GM12892 (cell line): ENCODE results near the gene IQGAP2.

Experiments
- DNase-seq: peaks from one replicate; pipeline ENCODE4 v3.0.0; 2011; ENCODE audit not compliant: insufficient read length
- FAIRE-seq: peaks from 2 replicates; lab custom pipeline; 2011; peaks lifted over from hg19 to GRCh38; lab: Jason Lieb, UNC
- POLR2A ChIP-seq: IDR thresholded peaks from 2 replicates; pipeline ENCODE4 v1.6.1; 2011; ENCODE audit warnings: low read depth, low read length, control low read depth
- POLR2AphosphoS5 ChIP-seq: IDR thresholded peaks from 2 replicates; pipeline ENCODE4 v1.6.1; 2011; ENCODE audit warnings: low read depth, low read length, control low read depth
- TAF1 ChIP-seq: IDR thresholded peaks from 2 replicates; pipeline ENCODE4 v1.6.1; 2011; ENCODE audit warnings: low read depth, mild to moderate bottlenecking, control low read depth, low read length, borderline replicate concordance

Gene IQGAP2

DNA sequence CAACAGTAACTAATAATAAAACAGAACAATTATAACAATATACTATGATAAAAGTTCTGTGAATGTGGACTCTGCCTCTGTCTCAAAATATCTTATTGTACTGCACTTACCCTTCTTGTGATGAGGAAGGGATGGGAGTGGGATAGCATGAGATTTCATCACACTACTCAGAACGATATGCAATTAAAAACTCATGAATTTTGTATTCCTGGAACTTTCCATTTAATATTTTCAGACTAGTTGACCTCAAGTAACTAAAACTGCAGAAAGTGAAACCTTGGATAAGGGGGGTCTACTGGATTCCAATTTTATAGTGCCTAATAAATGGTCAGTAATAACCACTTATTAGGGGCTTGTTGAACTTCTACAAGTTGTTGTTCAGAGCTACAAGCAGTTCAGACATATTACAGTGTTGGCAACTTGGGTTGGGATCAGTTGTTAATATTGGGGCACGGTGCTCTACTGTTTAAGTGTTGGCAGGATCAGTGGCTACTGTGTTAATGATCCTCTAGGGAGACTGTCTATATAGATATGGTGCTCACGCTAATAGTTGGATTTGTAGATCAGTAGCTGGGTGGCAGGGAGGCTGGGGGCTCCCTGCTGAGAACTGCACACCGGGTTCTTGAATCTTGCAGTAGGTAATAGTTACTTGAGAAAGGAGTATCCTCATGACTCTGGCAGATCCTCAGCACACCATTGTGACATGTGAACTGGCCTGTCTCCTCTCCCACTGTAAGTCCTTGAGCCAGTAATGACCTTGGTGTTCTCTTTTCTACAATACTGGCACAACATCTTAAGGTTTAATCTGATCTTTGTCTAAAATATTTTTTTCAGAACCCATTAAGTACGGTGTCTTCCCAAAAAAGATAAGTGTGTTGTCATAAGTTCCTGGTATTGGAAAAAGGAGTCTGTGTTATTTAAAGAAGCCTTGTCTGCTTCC lies 158.1 kb downstream of the IQGAP2 start:
- DNase-seq (no peak), FAIRE-seq (no peak)
- TF ChIP-seq TAF1 (no peak), POLR2AphosphoS5 (no peak), POLR2A (no peak)

DNA sequence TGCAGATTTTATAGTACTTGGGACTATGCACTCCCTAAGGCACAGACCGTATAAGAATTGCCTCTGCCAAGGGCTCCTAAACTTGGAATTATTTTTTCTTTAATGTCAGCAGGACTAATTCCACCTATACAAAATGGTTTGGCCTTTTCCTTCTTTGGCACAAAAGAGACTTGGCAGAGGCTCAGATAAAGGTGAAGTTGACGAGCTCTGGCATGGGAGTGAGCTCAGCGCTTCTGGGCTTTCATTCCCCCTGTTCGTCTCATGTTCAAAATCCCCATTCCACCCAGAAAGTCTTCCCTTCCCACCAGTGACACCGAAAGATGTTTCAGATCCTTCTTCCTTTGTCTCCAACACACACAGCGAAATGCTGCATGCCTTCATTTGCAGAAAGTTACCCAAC lies 158.9 kb downstream of the IQGAP2 start:
- FAIRE-seq (peak; percentile 38), DNase-seq (no peak)
- TF ChIP-seq POLR2AphosphoS5 (no peak), POLR2A (no peak), TAF1 (no peak)

DNA sequence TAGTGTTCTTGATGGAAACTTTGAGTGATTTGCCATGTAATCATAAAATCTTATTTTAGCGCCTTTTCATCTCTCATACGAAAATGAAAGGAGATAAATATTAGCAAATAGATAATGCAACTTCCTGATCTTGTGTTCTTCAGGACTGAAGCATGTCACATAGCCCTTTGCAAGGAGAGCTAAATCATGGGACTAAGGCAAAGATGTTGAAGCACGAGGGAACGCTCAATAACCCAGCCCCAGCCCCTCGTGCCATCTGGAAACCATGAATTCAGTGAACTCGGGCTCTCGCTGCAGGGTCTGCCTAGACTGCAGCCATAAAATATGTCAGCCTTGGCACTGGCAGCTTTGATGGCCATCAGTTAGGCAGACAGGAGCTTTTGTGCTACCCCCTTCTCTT lies 161.9 kb downstream of the IQGAP2 start:
- DNase-seq (no peak), FAIRE-seq (no peak)
- TF ChIP-seq TAF1 (no peak), POLR2AphosphoS5 (no peak), POLR2A (no peak)

DNA sequence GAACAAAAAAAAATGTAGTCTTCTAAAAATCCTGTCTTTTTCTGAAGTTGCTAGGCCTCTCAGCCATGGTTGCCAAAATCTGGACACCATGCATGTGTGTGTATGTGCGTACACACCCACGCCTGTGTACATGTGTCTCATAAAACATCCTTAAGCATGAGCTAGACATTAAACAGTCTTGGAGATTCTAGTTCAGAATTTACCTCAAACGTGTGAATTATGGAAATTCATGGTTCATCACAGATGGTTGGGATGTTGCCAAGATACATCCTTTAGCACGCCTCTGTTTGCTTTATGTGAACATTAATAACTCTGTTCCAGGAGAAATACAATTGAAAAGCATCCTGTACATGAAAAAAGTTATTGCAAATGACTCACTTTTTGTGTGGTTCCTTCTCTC lies 167.1 kb downstream of the IQGAP2 start:
- DNase-seq (no peak), FAIRE-seq (no peak)
- no peak for TF ChIP-seq POLR2A
- TF ChIP-seq TAF1, result no peak
- TF ChIP-seq POLR2AphosphoS5, result no peak

DNA sequence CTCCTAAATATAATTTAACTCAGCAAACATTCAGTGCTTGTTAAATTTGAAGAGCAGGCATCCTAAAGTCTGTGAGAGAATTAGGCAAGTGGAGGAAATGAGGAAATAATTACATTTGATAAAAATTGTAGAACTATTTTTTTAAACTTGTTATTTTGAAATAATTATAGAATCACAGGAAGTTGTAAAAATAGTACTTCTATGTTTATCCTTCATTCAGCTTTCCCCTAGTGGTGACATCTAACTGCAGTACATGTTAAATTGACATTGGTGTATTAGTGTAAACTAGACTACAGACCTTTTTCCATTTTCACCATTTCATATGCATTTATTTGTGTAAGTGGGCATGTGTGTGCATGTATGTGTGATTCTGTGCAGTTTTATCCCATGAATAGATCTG lies 168.5 kb downstream of the IQGAP2 start:
- DNase-seq (no peak), FAIRE-seq (no peak)
- no peak for TF ChIP-seq POLR2AphosphoS5
- no peak for TF ChIP-seq POLR2A
- TF ChIP-seq TAF1, result no peak

DNA sequence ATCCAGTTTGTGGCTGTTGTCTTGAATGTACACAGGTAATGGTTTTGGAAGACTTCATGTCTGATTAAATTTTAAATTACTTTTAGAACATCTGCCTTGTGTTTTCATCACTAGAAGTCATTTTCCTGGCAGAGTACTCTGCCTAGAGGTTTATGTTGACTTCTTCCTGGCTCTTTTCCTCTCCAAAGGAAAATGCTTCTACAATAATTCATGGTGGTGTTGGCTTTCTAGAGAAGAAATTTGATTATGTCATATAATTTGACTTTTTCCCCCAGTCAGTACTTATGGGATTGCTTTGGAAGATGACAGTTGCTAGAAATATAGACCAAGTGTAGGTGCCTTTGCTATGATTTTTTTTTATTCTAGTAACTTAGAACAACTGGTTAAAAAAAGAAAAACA lies 173.4 kb downstream of the IQGAP2 start:
- TF ChIP-seq TAF1, result no peak
- TF ChIP-seq POLR2A, result no peak
- TF ChIP-seq POLR2AphosphoS5, result no peak
- peak; percentile 30 for FAIRE-seq
- no peak for DNase-seq

DNA sequence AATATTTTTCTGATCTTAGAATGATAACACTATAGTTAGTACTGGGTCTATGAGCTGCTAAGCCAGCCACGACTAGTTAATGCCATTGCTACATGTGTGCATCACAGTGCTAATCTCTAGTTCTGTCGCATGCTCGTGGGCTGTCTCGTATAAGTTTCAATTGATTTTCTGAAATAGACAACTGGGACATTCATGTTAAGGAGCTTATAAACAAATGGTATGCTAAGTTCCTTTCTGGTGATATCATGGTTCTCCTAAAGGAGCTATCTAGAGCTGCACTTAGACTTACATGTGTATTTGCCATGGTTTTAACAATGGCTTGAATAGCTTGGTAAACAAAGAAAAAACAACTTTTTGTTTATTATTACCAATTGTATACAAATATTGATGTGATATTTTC lies 173.9 kb downstream of the IQGAP2 start:
- FAIRE-seq (no peak), DNase-seq (no peak)
- no peak for TF ChIP-seq TAF1
- no peak for TF ChIP-seq POLR2A
- no peak for TF ChIP-seq POLR2AphosphoS5

DNA sequence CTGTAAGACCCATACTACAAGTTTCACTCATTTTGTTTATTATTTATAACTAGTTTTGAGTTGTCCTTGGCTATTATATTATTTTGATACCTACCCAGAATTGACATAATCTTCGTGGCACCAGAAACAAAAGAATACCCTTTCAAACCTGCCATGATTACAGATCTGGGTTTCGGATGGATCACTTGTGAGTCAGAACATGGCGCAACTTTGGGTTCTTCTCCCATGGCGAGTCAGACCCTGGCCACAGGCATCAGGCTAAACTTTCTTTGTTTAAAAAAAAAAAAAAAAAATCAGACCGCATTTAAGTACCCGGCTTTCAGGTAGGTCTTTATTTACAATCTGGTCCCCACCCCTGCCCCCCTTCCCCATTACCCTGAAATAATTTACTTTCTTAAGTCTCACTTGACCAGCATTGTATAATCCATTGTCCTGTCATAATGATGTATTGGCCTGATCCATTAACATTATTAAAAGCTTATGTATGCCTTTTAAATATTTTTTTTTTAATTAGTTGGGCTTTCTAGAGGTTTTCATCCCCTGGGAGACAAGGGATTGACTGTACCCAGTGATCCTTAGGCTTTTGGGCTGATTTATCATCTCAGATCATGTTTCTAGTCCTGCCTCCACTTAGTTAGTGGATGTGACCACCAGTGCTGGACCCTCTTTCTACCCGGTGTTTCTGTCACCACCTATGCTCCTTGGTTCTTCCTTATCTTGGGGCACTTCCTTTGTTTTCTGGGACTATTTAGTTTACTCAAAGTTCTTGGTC lies 176.3 kb downstream of the IQGAP2 start:
- no peak for TF ChIP-seq POLR2AphosphoS5
- TF ChIP-seq POLR2A, result no peak
- no peak for TF ChIP-seq TAF1
- DNase-seq (no peak), FAIRE-seq (no peak)

DNA sequence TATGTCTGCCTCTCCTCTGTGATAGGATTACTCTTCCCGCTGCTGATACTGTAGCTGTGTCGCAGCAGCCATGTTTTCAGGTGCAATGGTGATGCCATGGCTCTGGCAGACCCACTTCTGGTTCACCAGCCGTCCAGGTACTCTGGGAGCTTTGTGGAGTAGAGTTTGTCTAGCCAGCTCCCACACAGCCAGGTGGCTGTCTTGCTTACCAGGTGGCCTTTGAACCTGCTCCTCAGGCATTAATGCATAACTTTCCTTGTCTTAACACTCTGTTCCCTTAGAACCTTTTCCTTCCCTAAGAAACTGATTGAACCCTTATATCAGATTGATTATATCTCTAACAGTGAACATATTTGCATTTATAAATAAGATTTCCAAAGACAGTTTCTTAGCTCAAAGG lies 177.9 kb downstream of the IQGAP2 start:
- FAIRE-seq (peak; percentile 78), DNase-seq (no peak)
- TF ChIP-seq POLR2A, result no peak
- TF ChIP-seq POLR2AphosphoS5, result no peak
- TF ChIP-seq TAF1, result no peak

DNA sequence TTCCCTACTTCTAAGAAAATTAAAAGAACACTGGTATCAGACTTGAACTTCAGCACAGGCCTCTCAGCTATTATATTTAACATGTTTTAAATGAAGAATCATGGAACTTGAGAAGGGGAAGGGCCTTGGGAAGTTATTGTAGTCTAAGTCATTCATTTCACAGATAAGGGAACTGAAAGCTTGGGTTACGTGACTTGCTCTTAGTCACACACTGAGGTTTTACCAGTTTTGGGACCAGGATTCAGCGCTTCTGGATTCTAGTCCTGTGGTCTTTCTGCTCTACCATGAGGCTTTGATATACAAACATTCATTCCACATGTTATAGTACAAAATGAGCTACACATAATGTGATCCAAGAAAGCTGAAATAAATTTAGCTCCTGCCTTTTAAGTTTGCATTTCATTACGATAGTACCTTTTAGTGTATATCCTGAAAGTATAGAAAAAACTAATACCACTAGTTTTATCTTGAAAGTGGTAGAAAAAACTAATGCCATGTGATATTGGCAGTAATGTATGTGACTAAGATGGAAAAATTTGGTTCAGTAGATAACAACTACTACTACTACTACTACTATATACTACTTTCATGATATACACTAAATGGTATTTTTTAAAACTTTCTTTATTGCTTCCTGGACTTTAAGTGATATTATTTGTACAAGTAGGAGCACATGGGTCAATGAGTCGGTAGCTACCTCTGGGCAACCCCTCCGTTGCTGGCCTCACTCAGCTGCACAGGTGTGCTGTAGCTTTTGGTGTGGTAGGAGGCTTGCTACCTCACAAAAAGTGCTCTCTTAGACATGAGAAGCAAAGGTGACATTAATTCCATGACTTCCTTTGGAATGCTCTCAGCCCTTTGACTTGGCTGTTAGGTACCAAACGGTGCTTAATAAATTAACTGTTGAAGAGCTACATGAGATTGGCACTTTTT lies 179.4 kb downstream of the IQGAP2 start:
- DNase-seq, result no peak
- TF ChIP-seq POLR2A, result no peak
- FAIRE-seq, result peak; percentile 82
